ENCODE measurements around the gene STXBP6.

GRCh38 chr14:24895622-24896021 is 154.3 kb downstream of the STXBP6 start:
- no peak for TF ChIP-seq CTCF (IDR thresholded peaks at IDR 0.05)
- TF ChIP-seq REST (IDR thresholded peaks at IDR 0.05; ENCODE audit: insufficient read depth in 1 of 2, low read depth in 2 of 2, low read length in 1 of 2), result no peak
- no peak for TF ChIP-seq SIN3A (IDR thresholded peaks at IDR 0.05; ENCODE audit: borderline replicate concordance, insufficient read depth, low read depth, low read length)
- TF ChIP-seq TCF7L2 (IDR thresholded peaks at IDR 0.05; ENCODE audit: low read depth, low read length), result no peak
- no peak for TF ChIP-seq POLR2AphosphoS5 (IDR thresholded peaks at IDR 0.05; ENCODE audit: low read depth, low read length)
